Neural progenitor cell (in vitro differentiated cells): Measurements from ENCODE around the gene RTP5. TPM values are rescaled to one million over a fixed set of nuclear protein-coding genes. Genes with fewer than 3 reads are reported as not detected.

ENCODE experiments used
- DNase-seq: peaks from one replicate; pipeline ENCODE4 v3.0.0-alpha.2; 2016; ENCODE audit warnings: low spot score
- H2AFZ ChIP-seq: fragments of 200-600 bp; sonication (generic); replicated peaks from 2 replicates; pipeline ENCODE4 v1.6.1; 2016; ENCODE audit warnings: antibody characterized with exemption
- H3F3A ChIP-seq: fragments of 200-600 bp; sonication (generic); 2 replicates; pipeline ENCODE4 v1.6.1; 2016; ENCODE audit warnings: antibody characterized with exemption, low read depth
- H3K27ac ChIP-seq: fragments of 200-600 bp; sonication (generic); 2 replicates; pipeline ENCODE4 v1.5.1; 2016; ENCODE audit warnings: mild to moderate bottlenecking
- H3K27me3 ChIP-seq: fragments of 200-600 bp; sonication (generic); 2 replicates; pipeline ENCODE4 v1.6.1; 2016; ENCODE audit warnings: mild to moderate bottlenecking, moderate library complexity
- H3K36me3 ChIP-seq: fragments of 200-600 bp; sonication (generic); 2 replicates; pipeline ENCODE4 v1.5.1; 2016
- H3K4me1 ChIP-seq: fragments of 200-600 bp; sonication (generic); 2 replicates; pipeline ENCODE4 v1.6.1; 2016; ENCODE audit warnings: mixed run types
- H3K4me2 ChIP-seq: fragments of 200-600 bp; sonication (generic); 2 replicates; pipeline ENCODE4 v1.6.1; 2016
- H3K4me3 ChIP-seq: fragments of 200-600 bp; sonication (generic); 2 replicates; pipeline ENCODE4 v1.5.1; 2016
- H3K79me2 ChIP-seq: fragments of 200-600 bp; sonication (generic); 2 replicates; pipeline ENCODE4 v1.6.1; 2016; ENCODE audit warnings: low read depth
- H3K9ac ChIP-seq: fragments of 200-600 bp; sonication (generic); 2 replicates; pipeline ENCODE4 v1.6.1; 2016
- H3K9me3 ChIP-seq: fragments of 200-600 bp; sonication (generic); 2 replicates; pipeline ENCODE4 v1.5.1; 2016; ENCODE audit warnings: low read depth
- H4K20me1 ChIP-seq: fragments of 200-600 bp; sonication (generic); 2 replicates; pipeline ENCODE4 v1.6.1; 2016; ENCODE audit warnings: low read depth
- H3K27ac Mint-ChIP-seq: 3 replicates; pipeline ENCODE4 v1.8.0; 2021; ENCODE audit warnings: mixed read lengths
- H3K27me3 Mint-ChIP-seq: 2 replicates; pipeline ENCODE4 v1.8.0; 2022; ENCODE audit warnings: low read depth, mild to moderate bottlenecking, inconsistent platforms, moderate library complexity, mixed read lengths; ENCODE audit not compliant: insufficient read depth
- H3K36me3 Mint-ChIP-seq: 3 replicates; pipeline ENCODE4 v1.8.0; 2021; ENCODE audit warnings: mixed read lengths
- H3K4me1 Mint-ChIP-seq: 3 replicates; pipeline ENCODE4 v1.8.0; 2021; ENCODE audit warnings: mixed read lengths
- H3K4me3 Mint-ChIP-seq: 3 replicates; pipeline ENCODE4 v1.8.0; 2021; ENCODE audit warnings: mild to moderate bottlenecking, moderate library complexity, mixed read lengths
- H3K9me3 Mint-ChIP-seq: 3 replicates; pipeline ENCODE4 v1.8.0; 2020; ENCODE audit warnings: mixed read lengths
- EZH2 ChIP-seq: fragments of 200-600 bp; sonication (generic); IDR thresholded peaks from 2 replicates; pipeline ENCODE4 v1.6.1; 2017; ENCODE audit warnings: antibody characterized with exemption, mild to moderate bottlenecking, moderate library complexity
- EZH2phosphoT487 ChIP-seq: fragments of 200-600 bp; sonication (generic); IDR thresholded peaks from 2 replicates; pipeline ENCODE4 v1.6.1; 2017; ENCODE audit warnings: antibody characterized with exemption
- total RNA-seq: library from RNA; depleted of rRNA; stranded (reverse); fragments of >200 nt; gene quantifications from 2 replicates; pipeline ENCODE4 v1.2.3, GENCODE V29; 2015; ENCODE audit warnings: low replicate concordance
- TF ChIP-seq, protein P1 (sequence below): fragments of 200-600 bp; sonication (generic); IDR thresholded peaks from 2 replicates; pipeline ENCODE4 v1.5.1; 2017; ENCODE audit warnings: antibody characterized with exemption, mild to moderate bottlenecking

RTP5 gene
- total RNA-seq, 1 donor from 2014 or later: not detected

DNA sequence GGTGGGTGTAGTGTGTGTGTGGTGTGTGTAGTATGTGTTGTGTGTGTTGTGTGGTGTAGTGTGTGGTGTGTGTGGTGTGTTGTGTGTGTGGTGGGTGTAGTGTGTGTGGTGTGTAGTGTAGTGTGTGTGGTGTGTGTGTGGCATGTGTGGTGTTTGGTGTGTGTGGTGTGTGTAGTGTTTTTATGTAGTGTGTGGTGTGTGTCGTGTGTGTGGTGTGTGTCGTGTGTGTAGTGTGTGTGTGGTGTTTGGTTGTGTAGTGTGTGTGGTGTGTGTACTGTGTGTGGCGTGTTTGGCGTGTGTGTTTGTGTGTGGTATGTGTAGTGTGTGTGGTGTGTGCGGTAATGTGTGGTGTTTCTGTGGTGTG, 4.7 kb upstream of the RTP5 start:
- H3K9me3 Mint-ChIP-seq: peaks cover 7% of the 10 kb centered on the region
- H3K4me3 Mint-ChIP-seq: peak overlapping the region; percentile 42
- Histone ChIP-seq H3F3A (peaks cover 29% of the 10 kb centered on the region), H3K27me3 (no peaks in the 10 kb centered on the region), H3K79me2 (no peaks in the 10 kb centered on the region), H4K20me1 (peaks cover 12% of the 10 kb centered on the region), H3K27ac (no peak overlapping the region), H3K4me3 (no peak overlapping the region), H2AFZ (no peak overlapping the region), H3K4me2 (no peak overlapping the region), H3K9me3 (no peaks in the 10 kb centered on the region), H3K9ac (no peak overlapping the region), H3K4me1 (no peaks in the 10 kb centered on the region), H3K36me3 (no peaks in the 10 kb centered on the region)
- TF ChIP-seq, protein P1, sequence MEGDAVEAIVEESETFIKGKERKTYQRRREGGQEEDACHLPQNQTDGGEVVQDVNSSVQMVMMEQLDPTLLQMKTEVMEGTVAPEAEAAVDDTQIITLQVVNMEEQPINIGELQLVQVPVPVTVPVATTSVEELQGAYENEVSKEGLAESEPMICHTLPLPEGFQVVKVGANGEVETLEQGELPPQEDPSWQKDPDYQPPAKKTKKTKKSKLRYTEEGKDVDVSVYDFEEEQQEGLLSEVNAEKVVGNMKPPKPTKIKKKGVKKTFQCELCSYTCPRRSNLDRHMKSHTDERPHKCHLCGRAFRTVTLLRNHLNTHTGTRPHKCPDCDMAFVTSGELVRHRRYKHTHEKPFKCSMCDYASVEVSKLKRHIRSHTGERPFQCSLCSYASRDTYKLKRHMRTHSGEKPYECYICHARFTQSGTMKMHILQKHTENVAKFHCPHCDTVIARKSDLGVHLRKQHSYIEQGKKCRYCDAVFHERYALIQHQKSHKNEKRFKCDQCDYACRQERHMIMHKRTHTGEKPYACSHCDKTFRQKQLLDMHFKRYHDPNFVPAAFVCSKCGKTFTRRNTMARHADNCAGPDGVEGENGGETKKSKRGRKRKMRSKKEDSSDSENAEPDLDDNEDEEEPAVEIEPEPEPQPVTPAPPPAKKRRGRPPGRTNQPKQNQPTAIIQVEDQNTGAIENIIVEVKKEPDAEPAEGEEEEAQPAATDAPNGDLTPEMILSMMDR: no peak
- no peak for TF ChIP-seq EZH2
- TF ChIP-seq EZH2phosphoT487: no peak
- DNase-seq: no peak
- peaks cover 24% of the 10 kb centered on the region for H3K27me3 Mint-ChIP-seq
- peaks cover 35% of the 10 kb centered on the region for H3K4me1 Mint-ChIP-seq
- no peaks in the 10 kb centered on the region for H3K36me3 Mint-ChIP-seq
- H3K27ac Mint-ChIP-seq: no peak overlapping the region

- Histone ChIP-seq H3K9me3 (no peaks in the 10 kb centered on the region), H3K4me2 (no peak overlapping the region), H3K4me3 (no peak overlapping the region), H3K27me3 (no peaks in the 10 kb centered on the region), H3K36me3 (no peaks in the 10 kb centered on the region), H3K9ac (no peak overlapping the region), H3F3A (peaks cover 29% of the 10 kb centered on the region), H3K79me2 (no peaks in the 10 kb centered on the region), H3K4me1 (no peaks in the 10 kb centered on the region), H4K20me1 (peaks cover 12% of the 10 kb centered on the region), H2AFZ (no peak overlapping the region), H3K27ac (no peak overlapping the region)
- H3K27ac Mint-ChIP-seq: peak overlapping the region; percentile 22
- peaks cover 35% of the 10 kb centered on the region for H3K4me1 Mint-ChIP-seq
- TF ChIP-seq, protein P1: no peak
- no peak for TF ChIP-seq EZH2phosphoT487
- TF ChIP-seq EZH2: no peak
- no peak for DNase-seq
- no peaks in the 10 kb centered on the region for H3K36me3 Mint-ChIP-seq
- H3K27me3 Mint-ChIP-seq: peaks cover 24% of the 10 kb centered on the region
- peak overlapping the region; percentile 59 for H3K4me3 Mint-ChIP-seq
- H3K9me3 Mint-ChIP-seq: peaks cover 7% of the 10 kb centered on the region
Observed at GRCh38 chr2:241865416-241865956, 4.0 kb upstream of the RTP5 start.

DNA sequence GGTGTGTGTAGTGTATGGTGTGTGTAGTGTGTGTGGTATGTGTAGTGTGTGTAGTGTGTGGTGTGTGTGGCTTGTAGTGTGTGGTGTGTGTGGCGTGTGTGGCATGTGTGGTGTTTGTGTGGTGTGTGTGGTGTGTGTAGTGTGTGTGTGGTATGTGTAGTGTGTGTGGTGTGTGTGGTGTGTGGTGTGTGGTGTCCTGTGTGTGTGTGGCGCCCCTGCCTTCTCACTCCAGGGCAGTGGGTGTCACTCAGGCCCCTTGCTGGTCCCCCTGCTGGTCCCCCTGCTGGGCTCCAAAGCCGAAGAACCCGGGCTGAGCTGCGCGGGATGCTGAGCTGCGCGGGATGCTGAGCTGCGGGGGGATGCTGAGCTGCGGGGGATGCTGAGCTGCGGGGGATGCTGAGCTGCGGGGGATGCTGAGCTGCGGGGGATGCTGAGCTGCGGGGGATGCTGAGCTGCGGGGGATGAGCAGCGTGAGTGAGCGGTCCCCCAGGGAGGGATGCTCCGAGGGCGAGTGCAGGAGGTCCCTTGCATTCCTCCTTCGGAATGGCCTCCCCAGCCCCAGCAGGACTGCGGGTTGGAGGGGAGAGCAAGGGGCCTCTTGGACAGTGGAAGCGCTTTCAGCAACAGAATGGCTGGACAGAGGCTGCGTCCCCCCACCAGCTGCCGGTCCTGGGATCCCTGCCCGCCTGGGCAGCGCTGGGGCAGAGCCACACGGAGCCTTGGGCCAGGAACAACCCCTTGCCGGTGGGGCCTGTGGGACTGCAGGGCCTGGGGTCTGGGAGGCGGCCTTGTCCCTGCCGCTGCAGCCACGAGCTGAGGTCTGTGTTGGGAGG, 3.4 kb upstream of the RTP5 start:
- no peak overlapping the region for H3K27ac ChIP-seq
- peaks cover 22% of the 10 kb centered on the region for H3K27me3 Mint-ChIP-seq
- no peak overlapping the region for H3K9ac ChIP-seq
- H3K9me3 ChIP-seq: no peaks in the 10 kb centered on the region
- peak overlapping the region; percentile 22 for H3K27ac Mint-ChIP-seq
- no peaks in the 10 kb centered on the region for H3K4me1 ChIP-seq
- no peak overlapping the region for H2AFZ ChIP-seq
- H3K4me3 Mint-ChIP-seq: peak overlapping the region; percentile 59
- no peaks in the 10 kb centered on the region for H3K36me3 Mint-ChIP-seq
- H3K27me3 ChIP-seq: no peaks in the 10 kb centered on the region
- TF ChIP-seq, protein P1: no peak
- TF ChIP-seq EZH2 (no peak), EZH2phosphoT487 (no peak)
- peaks cover 7% of the 10 kb centered on the region for H3K9me3 Mint-ChIP-seq
- no peaks in the 10 kb centered on the region for H3K36me3 ChIP-seq
- no peak overlapping the region for H3K4me2 ChIP-seq
- H3K79me2 ChIP-seq: no peaks in the 10 kb centered on the region
- peak; percentile 85 for DNase-seq
- H3F3A ChIP-seq: peaks cover 29% of the 10 kb centered on the region
- no peak overlapping the region for H3K4me3 ChIP-seq
- H4K20me1 ChIP-seq: peaks cover 12% of the 10 kb centered on the region
- H3K4me1 Mint-ChIP-seq: peaks cover 39% of the 10 kb centered on the region
